GM12865 (cell line): ENCODE results near the gene GPR3.
A peak's percentile ranks its signal among the peaks of the same experiment; 100 is the strongest.

Experiments
- DNase-seq: peaks from one replicate; pipeline ENCODE4 v3.0.0; 2010; ENCODE audit warnings: low read depth
- H3K4me3 ChIP-seq: 2 replicates; pipeline ENCODE4 v1.5.1; 2011; ENCODE audit warnings: mild to moderate bottlenecking, low read depth, low read length, control low read depth
- TF ChIP-seq, protein P1 (sequence below): IDR thresholded peaks from 2 replicates; pipeline ENCODE4 v1.5.1; 2011; ENCODE audit warnings: low read length, control low read depth, low read depth, inconsistent platforms; ENCODE audit not compliant: insufficient read depth; ENCODE audit errors: missing control alignments

GPR3 gene

GRCh38 chr1:27439150-27439549, 46.7 kb downstream of the GPR3 start:
- TF ChIP-seq, protein P1, sequence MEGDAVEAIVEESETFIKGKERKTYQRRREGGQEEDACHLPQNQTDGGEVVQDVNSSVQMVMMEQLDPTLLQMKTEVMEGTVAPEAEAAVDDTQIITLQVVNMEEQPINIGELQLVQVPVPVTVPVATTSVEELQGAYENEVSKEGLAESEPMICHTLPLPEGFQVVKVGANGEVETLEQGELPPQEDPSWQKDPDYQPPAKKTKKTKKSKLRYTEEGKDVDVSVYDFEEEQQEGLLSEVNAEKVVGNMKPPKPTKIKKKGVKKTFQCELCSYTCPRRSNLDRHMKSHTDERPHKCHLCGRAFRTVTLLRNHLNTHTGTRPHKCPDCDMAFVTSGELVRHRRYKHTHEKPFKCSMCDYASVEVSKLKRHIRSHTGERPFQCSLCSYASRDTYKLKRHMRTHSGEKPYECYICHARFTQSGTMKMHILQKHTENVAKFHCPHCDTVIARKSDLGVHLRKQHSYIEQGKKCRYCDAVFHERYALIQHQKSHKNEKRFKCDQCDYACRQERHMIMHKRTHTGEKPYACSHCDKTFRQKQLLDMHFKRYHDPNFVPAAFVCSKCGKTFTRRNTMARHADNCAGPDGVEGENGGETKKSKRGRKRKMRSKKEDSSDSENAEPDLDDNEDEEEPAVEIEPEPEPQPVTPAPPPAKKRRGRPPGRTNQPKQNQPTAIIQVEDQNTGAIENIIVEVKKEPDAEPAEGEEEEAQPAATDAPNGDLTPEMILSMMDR: no peak
- no peak for DNase-seq
- no peak overlapping the region for H3K4me3 ChIP-seq

DNA sequence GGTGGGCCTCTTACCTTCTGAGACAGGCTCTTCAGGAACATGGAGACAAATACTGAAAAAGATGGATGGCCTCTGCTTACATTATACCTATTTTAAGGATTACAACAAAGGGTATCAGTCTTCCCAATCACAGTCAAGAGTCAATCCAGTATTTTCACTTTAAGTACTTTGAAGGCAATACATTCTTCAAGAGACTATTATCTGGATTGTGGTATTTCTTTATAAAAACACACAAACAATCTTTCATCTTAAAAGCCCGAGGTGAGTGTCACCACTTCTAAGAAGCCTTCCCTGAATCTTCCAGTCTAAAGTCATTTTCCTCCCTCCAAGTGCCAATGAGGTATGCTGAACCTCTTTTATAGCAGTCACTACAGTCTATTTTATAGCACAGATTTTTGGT, 52.2 kb downstream of the GPR3 start:
- TF ChIP-seq, protein P1: no peak
- no peak for DNase-seq
- peak overlapping the region; percentile 36; the same call in 1 of the 2 replicates for H3K4me3 ChIP-seq
